H1 (cell line): ENCODE measurements around the gene CLEC18C. TPM values are rescaled to one million over a fixed set of nuclear protein-coding genes. Genes with fewer than 3 reads are reported as not detected.

ENCODE experiments used
- MAFK ChIP-seq: IDR thresholded peaks from 2 replicates; pipeline ENCODE4 v1.6.1; 2012; ENCODE audit warnings: low read depth, mild to moderate bottlenecking, improper control_type of control experiment, low read length
- RBBP5 ChIP-seq: IDR thresholded peaks from 2 replicates; pipeline ENCODE4 v1.7.1; 2012; ENCODE audit warnings: low read depth, mild to moderate bottlenecking, inconsistent platforms, low read length, moderate library complexity, borderline replicate concordance
- SIX5 ChIP-seq: IDR thresholded peaks from 2 replicates; pipeline ENCODE4 v1.6.1; 2011; ENCODE audit warnings: mild to moderate bottlenecking, low read depth, low read length
- SP4 ChIP-seq: IDR thresholded peaks from 2 replicates; pipeline ENCODE4 v1.6.1; 2012; ENCODE audit warnings: low read length, inconsistent platforms
- TCF12 ChIP-seq: IDR thresholded peaks from 2 replicates; pipeline ENCODE4 v1.6.1; 2011; ENCODE audit warnings: low read depth, mild to moderate bottlenecking, low read length
- polyA plus RNA-seq, 7 experiments: library from polyadenylated mRNA; depleted of rRNA in 3 of 7; stranded (reverse) in 5 of 7; unstranded in 2 of 7; fragments of >200 nt in 5 of 7; fragments of 200-250 nt in 2 of 7; gene quantifications; 1 replicate in 5 of 7; 2 replicates in 1 of 7; 4 replicates in 1 of 7; pipeline versions ENCODE4 v1.2.1 to v1.2.3, GENCODE V29; 2011 to 2013; ENCODE audit warnings: missing spikeins in 2 of 7, mixed read lengths in 2 of 7
- total RNA-seq: library from RNA; stranded (reverse); fragmentation: NEBNext Ultra II Directional; extraction: Animal tissue kit (Norgen Biotek cat#: 25700); gene quantifications from 2 replicates; pipeline ENCODE4 v1.2.1, GENCODE V29; 2021
- TF ChIP-seq, protein P1 (sequence below): IDR thresholded peaks from 2 replicates; pipeline ENCODE4 v1.6.1; 2012; ENCODE audit warnings: inconsistent platforms

CLEC18C gene
- total and polyA plus RNA-seq, 2 of the 8 experiments (the other 6 are each of a cell fraction or from before 2014, with no cell fraction given) = 0.11 TPM; not detected in 1

DNA sequence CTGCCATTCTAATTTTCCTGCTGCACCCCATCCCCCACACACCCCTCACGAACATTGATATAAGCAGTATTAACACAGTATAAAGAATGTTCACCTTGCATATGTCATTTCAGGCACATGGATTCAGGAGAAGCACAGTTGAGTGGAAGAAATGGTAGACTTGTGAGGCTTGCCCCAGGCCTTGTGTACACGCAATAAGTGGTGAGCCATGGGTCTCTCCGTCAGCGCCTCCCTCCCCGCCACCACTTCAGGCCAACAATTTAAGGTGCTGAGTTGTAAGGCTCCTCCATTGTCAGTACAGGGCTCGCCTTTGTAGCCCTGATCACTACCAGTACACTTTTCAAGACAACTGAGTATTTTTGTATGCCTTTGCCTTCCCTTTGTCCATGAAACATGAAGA is 12.2 kb upstream of the CLEC18C start (continued):
- no peak for TF ChIP-seq MAFK
- TF ChIP-seq RBBP5 = no peak
- TF ChIP-seq, protein P1, sequence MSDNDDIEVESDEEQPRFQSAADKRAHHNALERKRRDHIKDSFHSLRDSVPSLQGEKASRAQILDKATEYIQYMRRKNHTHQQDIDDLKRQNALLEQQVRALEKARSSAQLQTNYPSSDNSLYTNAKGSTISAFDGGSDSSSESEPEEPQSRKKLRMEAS = no peak
- TF ChIP-seq TCF12 = no peak
- TF ChIP-seq SP4 = no peak
- no peak for TF ChIP-seq SIX5
